Trophoblast cell (in vitro differentiated cells and primary cell): Measurements from ENCODE around the gene NPTN.

Experiments used
- DNase-seq, 2 donors: peaks; one replicate each; pipeline ENCODE4 v3.0.0-alpha.2; 2016
- H2AFZ ChIP-seq: 2 replicates; pipeline ENCODE4 v1.6.1; 2013; ENCODE audit warnings: low read length, moderate library complexity, mild to moderate bottlenecking; ENCODE audit not compliant: insufficient read depth, poor library complexity
- H2AK5ac ChIP-seq: 2 replicates; pipeline ENCODE4 v1.6.1; 2013; ENCODE audit warnings: mild to moderate bottlenecking, low read length
- H2BK120ac ChIP-seq: 2 replicates; pipeline ENCODE4 v1.6.1; 2013; ENCODE audit warnings: low read length, mild to moderate bottlenecking, moderate library complexity; ENCODE audit not compliant: insufficient read depth, poor library complexity
- H2BK12ac ChIP-seq: 2 replicates; pipeline ENCODE4 v1.6.1; 2013; ENCODE audit warnings: mild to moderate bottlenecking, low read length, moderate library complexity
- H2BK5ac ChIP-seq: 2 replicates; pipeline ENCODE4 v1.6.1; 2013; ENCODE audit warnings: low read length, low read depth, moderate library complexity, mild to moderate bottlenecking; ENCODE audit not compliant: poor library complexity
- H3K14ac ChIP-seq: 2 replicates; pipeline ENCODE4 v1.6.1; 2013; ENCODE audit warnings: mild to moderate bottlenecking, low read length
- H3K18ac ChIP-seq: 2 replicates; pipeline ENCODE4 v1.6.1; 2013; ENCODE audit warnings: mild to moderate bottlenecking, low read length
- H3K23ac ChIP-seq: 2 replicates; pipeline ENCODE4 v1.6.1; 2013; ENCODE audit warnings: low read length
- H3K27ac ChIP-seq: 2 replicates; pipeline ENCODE4 v1.5.1; 2013; ENCODE audit warnings: low read depth, mild to moderate bottlenecking, inconsistent platforms, low read length, moderate library complexity
- H3K27me3 ChIP-seq: 2 replicates; pipeline ENCODE4 v1.6.1; 2013; ENCODE audit warnings: inconsistent platforms, mild to moderate bottlenecking, low read length, moderate library complexity; ENCODE audit not compliant: insufficient read depth
- H3K36me3 ChIP-seq, 2 experiments: 1 replicate in 1 of 2; 2 replicates in 1 of 2; pipeline ENCODE4 v1.6.1; 2013; ENCODE audit warnings: low read length in 2 of 2, mild to moderate bottlenecking in 2 of 2, moderate library complexity in 1 of 2; ENCODE audit not compliant: insufficient read depth in 2 of 2, control insufficient read depth in 1 of 2
- H3K4ac ChIP-seq: 2 replicates; pipeline ENCODE4 v1.6.1; 2013; ENCODE audit warnings: low read depth, mild to moderate bottlenecking, low read length, moderate library complexity
- H3K4me1 ChIP-seq, 2 experiments: 1 replicate in 1 of 2; 2 replicates in 1 of 2; pipeline ENCODE4 v1.6.1; 2013; ENCODE audit warnings: low read length in 2 of 2, mild to moderate bottlenecking in 2 of 2, moderate library complexity in 1 of 2; ENCODE audit not compliant: insufficient read depth in 2 of 2, control insufficient read depth in 1 of 2
- H3K4me2 ChIP-seq: 2 replicates; pipeline ENCODE4 v1.6.1; 2013; ENCODE audit warnings: inconsistent platforms, mild to moderate bottlenecking, low read length, moderate library complexity
- H3K4me3 ChIP-seq: 2 replicates; pipeline ENCODE4 v1.5.1; 2013; ENCODE audit warnings: mild to moderate bottlenecking, low read depth, low read length, inconsistent platforms
- H3K79me1 ChIP-seq: one replicate; pipeline ENCODE4 v1.6.1; 2013; ENCODE audit warnings: low read length
- H3K79me2 ChIP-seq: 2 replicates; pipeline ENCODE4 v1.6.1; 2013; ENCODE audit warnings: low read length, mild to moderate bottlenecking; ENCODE audit not compliant: control insufficient read depth, insufficient read depth, poor library complexity
- H3K9ac ChIP-seq: 2 replicates; pipeline ENCODE4 v1.6.1; 2013; ENCODE audit warnings: mild to moderate bottlenecking, low read length
- H3K9me3 ChIP-seq: 2 replicates; pipeline ENCODE4 v1.6.1; 2013; ENCODE audit warnings: low read depth, mild to moderate bottlenecking, control low read depth, inconsistent platforms, low read length; ENCODE audit not compliant: insufficient read depth
- H4K12ac ChIP-seq: 2 replicates; pipeline ENCODE4 v1.6.1; 2013; ENCODE audit warnings: low read depth, mild to moderate bottlenecking, low read length, moderate library complexity
- H4K8ac ChIP-seq: 2 replicates; pipeline ENCODE4 v1.6.1; 2013; ENCODE audit warnings: low read depth, mild to moderate bottlenecking, low read length, moderate library complexity
- H4K91ac ChIP-seq: one replicate; pipeline ENCODE4 v1.6.1; 2013; ENCODE audit warnings: low read depth, mild to moderate bottlenecking, low read length, moderate library complexity
- whole genome bisulfite sequencing: extraction: QIAGEN DNeasy Blood & Tissue Kit; methylation state at CpG from one replicate; pipeline ENCODE4 v1.1.7; 2013; ENCODE audit warnings: missing lambda C conversion rate; ENCODE audit not compliant: insufficient read length, insufficient coverage; ENCODE audit errors: extremely low coverage; 5-methylcytosine and 5-hydroxymethylcytosine counted together

The NPTN gene

DNA sequence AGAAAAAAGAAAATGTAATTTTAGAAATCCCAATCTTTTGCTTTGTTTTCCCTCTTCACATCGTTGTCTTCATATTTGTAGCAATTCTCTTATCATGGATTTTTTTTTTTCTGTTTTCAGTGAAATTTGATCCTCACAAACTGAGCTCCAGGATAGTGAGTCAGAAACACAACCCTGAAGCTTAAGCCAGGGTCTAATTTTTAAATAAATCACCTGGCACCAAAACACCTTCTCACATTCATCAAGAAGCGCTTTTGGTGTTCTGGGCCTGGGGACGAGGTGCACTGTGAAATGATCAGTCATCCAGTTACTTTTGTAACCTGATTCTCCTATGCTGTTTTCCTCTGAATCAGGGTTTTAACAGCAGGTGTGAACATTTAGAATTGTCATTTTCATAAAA, 102.5 kb downstream of the NPTN start:
- no peak for DNase-seq
- Histone ChIP-seq H3K4me1 (no peaks in the 10 kb centered on the region), H4K91ac (no peak overlapping the region), H4K12ac (no peak overlapping the region), H3K9me3 (no peaks in the 10 kb centered on the region), H2BK12ac (no peak overlapping the region), H3K18ac (no peak overlapping the region), H3K4ac (no peak overlapping the region), H3K27ac (no peak overlapping the region), H3K79me1 (no peaks in the 10 kb centered on the region), H3K23ac (no peak overlapping the region), H2BK120ac (no peak overlapping the region), H3K4me2 (no peak overlapping the region), H3K27me3 (no peaks in the 10 kb centered on the region), H2AK5ac (no peak overlapping the region), H4K8ac (no peak overlapping the region), H3K14ac (no peak overlapping the region), H2AFZ (no peak overlapping the region), H2BK5ac (no peak overlapping the region), H3K36me3 (no peaks in the 10 kb centered on the region), H3K79me2 (no peaks in the 10 kb centered on the region), H3K4me3 (no peak overlapping the region), H3K9ac (no peak overlapping the region)
- WGBS = no CpG with 5 or more reads among the region's 3 CpGs

DNA sequence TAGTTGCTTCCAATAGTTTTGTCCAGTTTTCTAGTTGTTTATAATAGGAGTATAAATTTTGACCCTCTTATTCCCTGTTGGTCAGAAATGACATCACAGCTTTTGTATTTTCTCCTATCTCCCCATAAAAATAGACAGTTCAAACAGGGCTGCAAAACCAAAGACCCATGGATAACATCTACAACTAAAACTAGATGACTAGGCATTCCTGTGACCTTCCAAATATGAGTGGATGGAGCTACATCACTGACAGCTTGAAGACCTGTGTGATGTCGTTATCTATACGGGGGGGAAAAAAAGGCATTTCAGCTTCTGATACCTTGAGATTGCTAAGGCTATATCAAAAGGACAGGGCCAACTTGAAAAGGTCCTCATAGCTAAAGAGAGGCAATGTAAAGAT, 105.6 kb downstream of the NPTN start:
- Histone ChIP-seq H3K36me3 (no peaks in the 10 kb centered on the region), H2BK12ac (no peak overlapping the region), H3K27ac (no peak overlapping the region), H3K4ac (no peak overlapping the region), H3K4me1 (no peaks in the 10 kb centered on the region), H2BK120ac (no peak overlapping the region), H4K12ac (no peak overlapping the region), H3K9ac (no peak overlapping the region), H2AK5ac (no peak overlapping the region), H3K18ac (no peak overlapping the region), H3K23ac (no peak overlapping the region), H4K91ac (no peak overlapping the region), H3K79me1 (no peaks in the 10 kb centered on the region), H2BK5ac (no peak overlapping the region), H3K14ac (no peak overlapping the region), H4K8ac (no peak overlapping the region), H3K4me3 (no peak overlapping the region), H3K9me3 (no peaks in the 10 kb centered on the region), H3K27me3 (no peaks in the 10 kb centered on the region), H3K79me2 (no peaks in the 10 kb centered on the region), H3K4me2 (no peak overlapping the region), H2AFZ (no peak overlapping the region)
- no peak for DNase-seq
- no CpG with 5 or more reads among the region's 2 CpGs for WGBS

DNA sequence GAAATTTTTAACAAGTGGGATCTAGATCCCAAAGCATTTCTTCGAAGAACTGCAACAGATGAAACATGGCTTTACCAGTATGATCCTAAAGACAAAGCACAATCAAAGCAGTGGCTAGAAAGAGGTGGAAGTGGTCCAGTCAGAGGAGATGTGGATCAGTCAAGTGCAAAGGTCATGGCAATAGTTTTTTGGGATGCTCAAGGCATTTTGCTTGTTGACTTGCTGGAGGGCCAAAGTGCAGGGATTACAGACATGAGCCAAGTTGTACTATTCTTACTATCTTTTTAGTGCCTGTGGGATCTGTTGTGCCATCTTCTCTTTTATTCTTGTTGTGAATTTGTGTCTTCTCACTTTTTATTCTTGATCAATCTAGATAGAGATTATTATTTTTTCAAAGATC, 108.3 kb downstream of the NPTN start:
- Histone ChIP-seq H3K23ac (no peak overlapping the region), H3K79me1 (no peaks in the 10 kb centered on the region), H3K27me3 (no peaks in the 10 kb centered on the region), H2BK120ac (no peak overlapping the region), H2BK12ac (no peak overlapping the region), H3K18ac (no peak overlapping the region), H2AFZ (no peak overlapping the region), H3K4me2 (no peak overlapping the region), H3K27ac (no peak overlapping the region), H3K4me1 (no peaks in the 10 kb centered on the region), H3K36me3 (no peaks in the 10 kb centered on the region), H3K4ac (no peak overlapping the region), H3K9ac (no peak overlapping the region), H3K79me2 (no peaks in the 10 kb centered on the region), H4K91ac (no peak overlapping the region), H4K8ac (no peak overlapping the region), H2BK5ac (no peak overlapping the region), H3K4me3 (no peak overlapping the region), H3K14ac (no peak overlapping the region), H4K12ac (no peak overlapping the region), H2AK5ac (no peak overlapping the region), H3K9me3 (no peaks in the 10 kb centered on the region)
- DNase-seq = no peak
- no CpG with 5 or more reads among the region's 1 CpG for WGBS

DNA sequence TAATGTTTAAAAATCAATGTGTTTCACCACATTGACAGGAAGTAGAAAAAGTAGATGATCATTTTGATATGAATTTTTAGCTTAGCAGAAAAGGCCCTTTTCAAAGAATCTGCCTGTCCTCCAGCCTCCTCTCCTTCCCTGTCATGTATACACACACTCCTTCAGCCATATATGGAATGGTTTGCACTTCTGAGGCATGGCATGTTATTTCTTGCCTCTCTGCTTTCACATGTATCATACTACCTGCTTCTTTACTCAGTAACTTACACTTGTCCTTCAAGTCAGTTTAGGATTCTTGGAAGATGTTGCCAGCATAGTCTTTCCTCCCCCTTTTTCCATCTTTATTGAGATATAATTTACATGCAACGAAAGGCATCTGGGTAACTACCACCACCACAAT, 111.2 kb downstream of the NPTN start:
- no peaks in the 10 kb centered on the region for H3K9me3 ChIP-seq
- H2BK120ac ChIP-seq = no peak overlapping the region
- H3K14ac ChIP-seq = no peak overlapping the region
- H2AFZ ChIP-seq = no peak overlapping the region
- no peaks in the 10 kb centered on the region for H3K79me2 ChIP-seq
- H4K12ac ChIP-seq = no peak overlapping the region
- H4K8ac ChIP-seq = no peak overlapping the region
- H2BK5ac ChIP-seq = no peak overlapping the region
- H2BK12ac ChIP-seq = no peak overlapping the region
- H3K36me3 ChIP-seq = no peaks in the 10 kb centered on the region
- no peaks in the 10 kb centered on the region for H3K4me1 ChIP-seq
- no peak overlapping the region for H3K4me3 ChIP-seq
- H4K91ac ChIP-seq = no peak overlapping the region
- H3K9ac ChIP-seq = no peak overlapping the region
- no peak overlapping the region for H3K27ac ChIP-seq
- no CpG with 5 or more reads among the region's 1 CpG for WGBS
- no peak overlapping the region for H3K23ac ChIP-seq
- no peak overlapping the region for H3K18ac ChIP-seq
- no peaks in the 10 kb centered on the region for H3K79me1 ChIP-seq
- no peak for DNase-seq
- H2AK5ac ChIP-seq = no peak overlapping the region
- no peak overlapping the region for H3K4me2 ChIP-seq
- H3K4ac ChIP-seq = no peak overlapping the region
- no peaks in the 10 kb centered on the region for H3K27me3 ChIP-seq
